ENCODE data around the gene PCDHGA2.

The PCDHGA2 gene

GRCh38 chr5:141349917-141350619 is 11.5 kb downstream of the PCDHGA2 start, which contains the start of gene PCDHGB1:
Gene PCDHGB1 (plus strand): TSS chr5:141350099. CDS start chr5:141350261, 162 bp downstream.
- 81% methylated on average over 29 of the region's 29 CpGs for WGBS
- peak within 1 kb of the TSS; percentile 43 for H3K4me3 ChIP-seq (ENCODE audit: low read length)

GRCh38 chr5:141351591-141351990 is 13.0 kb downstream of the PCDHGA2 start:
- 96% methylated on average over 29 of the region's 36 CpGs for WGBS
- peaks cover 62% of the 10 kb centered on the region for H3K9me3 ChIP-seq (ENCODE audit: insufficient read depth, low read depth, low read length)
- no peaks in the 10 kb centered on the region for H3K4me1 ChIP-seq (ENCODE audit: insufficient read depth, low read length)
- H3K27ac ChIP-seq (ENCODE audit: low read depth, low read length) = no peak overlapping the region
- H3K4me3 ChIP-seq (ENCODE audit: low read length) = no peak overlapping the region
- H3K9ac ChIP-seq (ENCODE audit: low read depth, low read length) = no peak overlapping the region
- H3K36me3 ChIP-seq (ENCODE audit: insufficient read depth, low read length) = no peaks in the 10 kb centered on the region
- H3K27me3 ChIP-seq (ENCODE audit: insufficient read depth, low read length) = no peaks in the 10 kb centered on the region

More at GRCh38 chr5:141349917-141350619, 11.5 kb downstream of the PCDHGA2 start, which contains the start of gene PCDHGB1:
- no peaks in the 10 kb centered on the region for H3K36me3 ChIP-seq (ENCODE audit: insufficient read depth, low read length)
- no peaks in the 10 kb centered on the region for H3K4me1 ChIP-seq (ENCODE audit: insufficient read depth, low read length)
- no peaks in the 10 kb centered on the region for H3K27me3 ChIP-seq (ENCODE audit: insufficient read depth, low read length)
- peaks cover 57% of the 10 kb centered on the region for H3K9me3 ChIP-seq (ENCODE audit: insufficient read depth, low read depth, low read length)
- no peak within 1 kb of the TSS; the same call in 1 of the 2 replicates for H3K9ac ChIP-seq (ENCODE audit: low read depth, low read length)
- no peak within 1 kb of the TSS for H3K27ac ChIP-seq (ENCODE audit: low read depth, low read length)

GRCh38 chr5:141354900-141355469 is 16.4 kb downstream of the PCDHGA2 start, which contains the start of gene PCDHGA4:
Gene PCDHGA4 (plus strand): TSS chr5:141355021. CDS start chr5:141355108, 87 bp downstream.
- H3K27ac ChIP-seq (ENCODE audit: low read depth, low read length) = no peak within 1 kb of the TSS
- no peak within 1 kb of the TSS for H3K9ac ChIP-seq (ENCODE audit: low read depth, low read length)
- H3K36me3 ChIP-seq (ENCODE audit: insufficient read depth, low read length) = no peaks in the 10 kb centered on the region
- WGBS = 95% methylated on average over 29 of the region's 29 CpGs
- H3K9me3 ChIP-seq (ENCODE audit: insufficient read depth, low read depth, low read length) = peaks cover 54% of the 10 kb centered on the region
- no peak within 1 kb of the TSS for H3K4me3 ChIP-seq (ENCODE audit: low read length)
- no peaks in the 10 kb centered on the region for H3K4me1 ChIP-seq (ENCODE audit: insufficient read depth, low read length)
- H3K27me3 ChIP-seq (ENCODE audit: insufficient read depth, low read length) = no peaks in the 10 kb centered on the region

- no peak overlapping the region for H3K9ac ChIP-seq (ENCODE audit: low read depth, low read length)
- no peak overlapping the region for H3K27ac ChIP-seq (ENCODE audit: low read depth, low read length)
- peaks cover under 1% of the 10 kb centered on the region; the same call in 1 of the 2 replicates for H3K36me3 ChIP-seq (ENCODE audit: insufficient read depth, low read length)
- H3K9me3 ChIP-seq (ENCODE audit: insufficient read depth, low read depth, low read length) = peaks cover 52% of the 10 kb centered on the region
- WGBS = 96% methylated on average over 24 of the region's 24 CpGs
- no peaks in the 10 kb centered on the region for H3K27me3 ChIP-seq (ENCODE audit: insufficient read depth, low read length)
- no peaks in the 10 kb centered on the region for H3K4me1 ChIP-seq (ENCODE audit: insufficient read depth, low read length)
- no peak overlapping the region for H3K4me3 ChIP-seq (ENCODE audit: low read length)
Observed at GRCh38 chr5:141355641-141356040, 17.1 kb downstream of the PCDHGA2 start.

- Histone ChIP-seq H3K4me1 (ENCODE audit: insufficient read depth, low read length) (no peaks in the 10 kb centered on the region), H3K27me3 (ENCODE audit: insufficient read depth, low read length) (no peaks in the 10 kb centered on the region), H3K9ac (ENCODE audit: low read depth, low read length) (no peak overlapping the region), H3K36me3 (ENCODE audit: insufficient read depth, low read length) (peaks cover 4% of the 10 kb centered on the region; the same call in 1 of the 2 replicates), H3K9me3 (ENCODE audit: insufficient read depth, low read depth, low read length) (peaks cover 53% of the 10 kb centered on the region), H3K4me3 (ENCODE audit: low read length) (no peak overlapping the region), H3K27ac (ENCODE audit: low read depth, low read length) (no peak overlapping the region)
- 89% methylated on average over 5 of the region's 5 CpGs for WGBS
Observed at GRCh38 chr5:141356133-141356532, 17.6 kb downstream of the PCDHGA2 start.

- Histone ChIP-seq H3K9ac (ENCODE audit: low read depth, low read length) (no peak overlapping the region), H3K27me3 (ENCODE audit: insufficient read depth, low read length) (no peaks in the 10 kb centered on the region), H3K9me3 (ENCODE audit: insufficient read depth, low read depth, low read length) (peaks cover 52% of the 10 kb centered on the region), H3K36me3 (ENCODE audit: insufficient read depth, low read length) (peaks cover 4% of the 10 kb centered on the region; the same call in 1 of the 2 replicates), H3K4me3 (ENCODE audit: low read length) (no peak overlapping the region), H3K27ac (ENCODE audit: low read depth, low read length) (no peak overlapping the region), H3K4me1 (ENCODE audit: insufficient read depth, low read length) (no peaks in the 10 kb centered on the region)
- WGBS = 94% methylated on average over 19 of the region's 19 CpGs
Observed at GRCh38 chr5:141356950-141357349, 18.4 kb downstream of the PCDHGA2 start.

GRCh38 chr5:141359790-141360426 is 21.3 kb downstream of the PCDHGA2 start, which contains the start of gene PCDHGB2:
Gene PCDHGB2 (plus strand): TSS chr5:141359994. CDS start chr5:141360136, 142 bp downstream.
- peaks cover 7% of the 10 kb centered on the region; the same call in 1 of the 2 replicates for H3K36me3 ChIP-seq (ENCODE audit: insufficient read depth, low read length)
- no peak within 1 kb of the TSS for H3K27ac ChIP-seq (ENCODE audit: low read depth, low read length)
- H3K9ac ChIP-seq (ENCODE audit: low read depth, low read length) = no peak within 1 kb of the TSS
- WGBS = 93% methylated on average over 24 of the region's 24 CpGs
- H3K4me3 ChIP-seq (ENCODE audit: low read length) = peak within 1 kb of the TSS; percentile 22
- H3K27me3 ChIP-seq (ENCODE audit: insufficient read depth, low read length) = no peaks in the 10 kb centered on the region
- H3K9me3 ChIP-seq (ENCODE audit: insufficient read depth, low read depth, low read length) = peaks cover 57% of the 10 kb centered on the region
- 0 out of 2 replicates have a peak, but pooled peaks cover 6% of the 10 kb centered on the region for H3K4me1 ChIP-seq (ENCODE audit: insufficient read depth, low read length)

GRCh38 chr5:141360685-141361084 is 22.1 kb downstream of the PCDHGA2 start:
- 97% methylated on average over 15 of the region's 15 CpGs for WGBS
- no peak overlapping the region for H3K27ac ChIP-seq (ENCODE audit: low read depth, low read length)
- no peak overlapping the region for H3K9ac ChIP-seq (ENCODE audit: low read depth, low read length)
- 0 out of 2 replicates have a peak, but pooled peaks cover 6% of the 10 kb centered on the region for H3K4me1 ChIP-seq (ENCODE audit: insufficient read depth, low read length)
- H3K4me3 ChIP-seq (ENCODE audit: low read length) = no peak overlapping the region
- H3K9me3 ChIP-seq (ENCODE audit: insufficient read depth, low read depth, low read length) = peaks cover 57% of the 10 kb centered on the region
- no peaks in the 10 kb centered on the region for H3K27me3 ChIP-seq (ENCODE audit: insufficient read depth, low read length)
- peaks cover 7% of the 10 kb centered on the region; the same call in 1 of the 2 replicates for H3K36me3 ChIP-seq (ENCODE audit: insufficient read depth, low read length)

- peak overlapping the region; percentile 27; the same call in 1 of the 2 replicates for H3K4me3 ChIP-seq (ENCODE audit: low read length)
- H3K27ac ChIP-seq (ENCODE audit: low read depth, low read length) = no peak overlapping the region
- H3K27me3 ChIP-seq (ENCODE audit: insufficient read depth, low read length) = no peaks in the 10 kb centered on the region
- no peak overlapping the region for H3K9ac ChIP-seq (ENCODE audit: low read depth, low read length)
- peaks cover 60% of the 10 kb centered on the region for H3K9me3 ChIP-seq (ENCODE audit: insufficient read depth, low read depth, low read length)
- H3K4me1 ChIP-seq (ENCODE audit: insufficient read depth, low read length) = 0 out of 2 replicates have a peak, but pooled peaks cover 6% of the 10 kb centered on the region
- H3K36me3 ChIP-seq (ENCODE audit: insufficient read depth, low read length) = peaks cover 7% of the 10 kb centered on the region; the same call in 1 of the 2 replicates
Observed at GRCh38 chr5:141362719-141363118, 24.2 kb downstream of the PCDHGA2 start.

GRCh38 chr5:141363952-141364660 is 25.5 kb downstream of the PCDHGA2 start, which contains the start of gene PCDHGA5:
Gene PCDHGA5 (plus strand): TSS chr5:141364162. CDS start chr5:141364331, 169 bp downstream.
- peaks cover 64% of the 10 kb centered on the region for H3K9me3 ChIP-seq (ENCODE audit: insufficient read depth, low read depth, low read length)
- H3K36me3 ChIP-seq (ENCODE audit: insufficient read depth, low read length) = peaks cover 7% of the 10 kb centered on the region; the same call in 1 of the 2 replicates
- 0 out of 2 replicates have a peak, but pooled peaks cover 6% of the 10 kb centered on the region for H3K4me1 ChIP-seq (ENCODE audit: insufficient read depth, low read length)
- no peaks in the 10 kb centered on the region for H3K27me3 ChIP-seq (ENCODE audit: insufficient read depth, low read length)
- no peak within 1 kb of the TSS for H3K9ac ChIP-seq (ENCODE audit: low read depth, low read length)
- 97% methylated on average over 33 of the region's 34 CpGs for WGBS
- H3K27ac ChIP-seq (ENCODE audit: low read depth, low read length) = no peak within 1 kb of the TSS
- no peak within 1 kb of the TSS for H3K4me3 ChIP-seq (ENCODE audit: low read length)
